CD4-positive, alpha-beta T cell treated with Interferon alpha-2 for 1 hour (primary cell): ENCODE results near the gene PAFAH1B2.
"Not testable (repeated sequence)": the region's sequence is repeated elsewhere in the genome, so short reads cannot be mapped to it uniquely, and the experiment has no call there.

ENCODE experiments used
- DNase-seq, 2 donors: peaks; one replicate each; pipeline ENCODE4 v3.0.0-alpha.2; 2020 to 2022

The PAFAH1B2 gene

GRCh38 chr11:117175104-117175503 lies 31.0 kb downstream of the PAFAH1B2 start:
- DNase-seq, result no peak

- DNase-seq, result no peak
Observed at GRCh38 chr11:117175781-117176180, 31.7 kb downstream of the PAFAH1B2 start.

- no peak for DNase-seq
Observed at GRCh38 chr11:117176186-117176585, 32.1 kb downstream of the PAFAH1B2 start.

- DNase-seq, result no peak
Observed at GRCh38 chr11:117177534-117178209, 33.6 kb downstream of the PAFAH1B2 start.

GRCh38 chr11:117178210-117179034 lies 34.3 kb downstream of the PAFAH1B2 start, which contains the start of gene SIDT2:
TSS of gene SIDT2 (plus strand) at chr11:117178743. CDS start at chr11:117179264, 521 bp downstream.
- peak; percentile 87 to 90 for DNase-seq

GRCh38 chr11:117179048-117179999 lies 35.2 kb downstream of the PAFAH1B2 start:
- DNase-seq, result peak; percentile 27 to 59

- DNase-seq, result no peak
Observed at GRCh38 chr11:117180020-117180419, 35.9 kb downstream of the PAFAH1B2 start.

- DNase-seq, result peak; percentile 70 to 71
Observed at GRCh38 chr11:117180661-117181585, 36.8 kb downstream of the PAFAH1B2 start.

GRCh38 chr11:117181586-117182550 lies 37.8 kb downstream of the PAFAH1B2 start:
- no peak for DNase-seq

GRCh38 chr11:117182551-117182935 lies 38.5 kb downstream of the PAFAH1B2 start:
- DNase-seq, result no peak

- DNase-seq, result not testable (repeated sequence)
Observed at GRCh38 chr11:117183178-117183577, 39.1 kb downstream of the PAFAH1B2 start.

- DNase-seq, result no peak
Observed at GRCh38 chr11:117183724-117184349, 39.8 kb downstream of the PAFAH1B2 start.

GRCh38 chr11:117185736-117186430 lies 41.8 kb downstream of the PAFAH1B2 start:
- peak in 1 of 2 donors; percentile 25 for DNase-seq

GRCh38 chr11:117186431-117186761 lies 42.3 kb downstream of the PAFAH1B2 start:
- no peak for DNase-seq

GRCh38 chr11:117187007-117187406 lies 42.9 kb downstream of the PAFAH1B2 start:
- no peak for DNase-seq

- no peak for DNase-seq
Observed at GRCh38 chr11:117187428-117187798, 43.3 kb downstream of the PAFAH1B2 start.

- DNase-seq, result no peak
Observed at GRCh38 chr11:117187799-117188481, 43.9 kb downstream of the PAFAH1B2 start.

GRCh38 chr11:117188620-117189081 lies 44.6 kb downstream of the PAFAH1B2 start:
- no peak for DNase-seq
